NCI-H510A (cell line): Measurements from ENCODE around the gene ASTN2.
A peak's percentile ranks its signal among the peaks of the same experiment; 100 is the strongest.

Source experiments
- DNase-seq: peaks from one replicate; lab custom pipeline; 2025; lab: John Stamatoyannopoulos, UW

Gene ASTN2

GRCh38 chr9:117415358-117415914 lies 579 bp upstream of the ASTN2 start:
- DNase-seq: no peak

- no peak for DNase-seq
Observed at GRCh38 chr9:117414220-117414905, 494 bp downstream of the ASTN2 start.

GRCh38 chr9:117413346-117414219 lies 1.3 kb downstream of the ASTN2 start:
- DNase-seq: no peak

GRCh38 chr9:117412841-117413240 lies 2.0 kb downstream of the ASTN2 start:
- no peak for DNase-seq

- DNase-seq: no peak
Observed at GRCh38 chr9:117412006-117412715, 2.7 kb downstream of the ASTN2 start.

GRCh38 chr9:117411547-117411946 lies 3.3 kb downstream of the ASTN2 start:
- peak; percentile 24 for DNase-seq

- DNase-seq: no peak
Observed at GRCh38 chr9:117409321-117409720, 5.5 kb downstream of the ASTN2 start.

- DNase-seq: no peak
Observed at GRCh38 chr9:117407436-117408022, 7.3 kb downstream of the ASTN2 start.

GRCh38 chr9:117405950-117406705 lies 8.7 kb downstream of the ASTN2 start:
- DNase-seq: no peak

- no peak for DNase-seq
Observed at GRCh38 chr9:117403848-117404247, 11.0 kb downstream of the ASTN2 start.

- no peak for DNase-seq
Observed at GRCh38 chr9:117403403-117403811, 11.4 kb downstream of the ASTN2 start.

GRCh38 chr9:117400171-117400570 lies 14.7 kb downstream of the ASTN2 start:
- DNase-seq: peak; percentile 95

- DNase-seq: no peak
Observed at GRCh38 chr9:117395151-117395650, 19.7 kb downstream of the ASTN2 start.

- DNase-seq: no peak
Observed at GRCh38 chr9:117394655-117395054, 20.2 kb downstream of the ASTN2 start.

GRCh38 chr9:117392992-117393391 lies 21.9 kb downstream of the ASTN2 start:
- no peak for DNase-seq

GRCh38 chr9:117387422-117387821 lies 27.4 kb downstream of the ASTN2 start:
- no peak for DNase-seq

GRCh38 chr9:117379341-117379740 lies 35.5 kb downstream of the ASTN2 start:
- DNase-seq: no peak

- no peak for DNase-seq
Observed at GRCh38 chr9:117377046-117377445, 37.8 kb downstream of the ASTN2 start.

- no peak for DNase-seq
Observed at GRCh38 chr9:117375956-117376355, 38.9 kb downstream of the ASTN2 start.

GRCh38 chr9:117374076-117374725 lies 40.7 kb downstream of the ASTN2 start:
- DNase-seq: no peak
